GM19035 (cell line): Measurements from ENCODE around the gene LRRC27.

Source experiments
- ATAC-seq: cut with Tn5 transposase; IDR thresholded peaks from one replicate; pipeline ENCODE4 v1.9.1; 2021; ENCODE audit not compliant: unreplicated experiment

The LRRC27 gene

GRCh38 chr10:132301371-132302330 lies 30.3 kb upstream of the LRRC27 start:
- no peak for ATAC-seq

- no peak for ATAC-seq
These were observed 29.3 kb upstream of the LRRC27 start for GRCh38 chr10:132302421-132303310.

DNA sequence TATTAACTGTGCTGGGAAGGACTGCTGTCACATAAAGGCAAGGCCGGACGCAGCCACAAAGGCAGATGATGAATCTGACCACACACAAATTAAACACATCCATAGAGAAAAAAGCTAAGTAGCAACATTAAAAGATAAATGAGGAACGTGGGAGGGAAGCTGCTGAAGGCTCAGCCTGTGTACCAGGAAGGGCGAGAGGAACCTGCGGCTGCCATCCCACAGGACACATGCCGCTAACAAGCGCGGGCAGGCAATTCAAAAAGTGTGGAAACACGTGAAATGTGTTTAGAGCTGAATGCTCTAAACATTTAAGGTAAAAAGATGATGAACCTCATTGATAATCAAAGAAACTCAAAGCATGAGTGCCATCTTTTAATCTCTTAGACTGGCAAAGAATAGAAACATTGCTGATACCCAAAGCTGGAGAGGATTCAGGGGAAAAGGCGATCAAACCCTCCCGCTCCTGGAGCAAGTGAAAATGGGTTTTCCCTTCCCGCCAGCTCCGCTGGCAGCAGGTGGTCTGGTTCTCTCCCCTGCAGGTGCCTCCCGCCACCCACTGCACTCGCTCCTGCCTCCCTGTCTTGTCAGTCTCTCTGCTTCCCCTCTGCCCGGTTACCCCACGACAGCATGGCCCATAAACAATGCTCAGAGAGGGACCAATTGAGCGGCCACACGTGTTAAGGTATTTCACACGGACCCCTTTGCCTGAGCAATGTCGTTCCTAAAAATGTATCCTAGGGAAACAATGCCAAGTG lies 28.5 kb upstream of the LRRC27 start:
- no peak for ATAC-seq

DNA sequence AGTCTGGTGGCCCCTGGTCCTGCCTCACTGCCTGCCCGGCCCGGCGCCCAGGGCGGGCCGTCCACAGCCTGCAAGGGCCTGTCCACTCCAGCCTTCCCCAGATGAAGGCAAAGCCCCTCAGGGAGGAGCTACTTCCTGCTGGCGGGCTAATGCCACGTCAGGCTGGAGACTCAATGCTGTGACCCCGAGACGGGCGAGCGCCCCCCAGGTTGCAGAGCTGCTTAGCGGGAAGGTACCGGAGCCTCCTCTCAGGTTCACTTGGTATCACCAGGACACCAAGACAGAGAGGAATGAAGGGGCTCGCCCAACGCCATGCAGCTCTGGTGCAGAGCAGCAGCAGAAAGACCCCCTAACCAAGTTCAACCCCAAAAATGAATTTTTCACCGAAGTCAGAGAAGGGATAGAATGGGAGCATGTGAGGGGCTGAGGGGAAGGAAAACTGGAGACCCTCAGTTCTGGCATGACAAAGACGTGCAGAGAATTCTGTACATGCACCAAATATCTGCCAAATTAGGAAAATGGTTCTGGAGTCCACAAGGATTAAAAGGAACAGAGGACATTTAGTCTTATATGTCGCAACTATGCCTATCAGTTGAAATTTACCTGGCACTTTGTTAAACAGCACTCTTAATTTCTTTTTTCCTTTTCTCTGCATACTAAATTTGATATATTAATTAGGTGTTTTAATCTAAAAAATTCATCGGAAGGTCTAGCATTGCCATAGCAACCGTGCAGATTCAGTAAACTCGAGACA lies 27.1 kb upstream of the LRRC27 start:
- no peak for ATAC-seq

DNA sequence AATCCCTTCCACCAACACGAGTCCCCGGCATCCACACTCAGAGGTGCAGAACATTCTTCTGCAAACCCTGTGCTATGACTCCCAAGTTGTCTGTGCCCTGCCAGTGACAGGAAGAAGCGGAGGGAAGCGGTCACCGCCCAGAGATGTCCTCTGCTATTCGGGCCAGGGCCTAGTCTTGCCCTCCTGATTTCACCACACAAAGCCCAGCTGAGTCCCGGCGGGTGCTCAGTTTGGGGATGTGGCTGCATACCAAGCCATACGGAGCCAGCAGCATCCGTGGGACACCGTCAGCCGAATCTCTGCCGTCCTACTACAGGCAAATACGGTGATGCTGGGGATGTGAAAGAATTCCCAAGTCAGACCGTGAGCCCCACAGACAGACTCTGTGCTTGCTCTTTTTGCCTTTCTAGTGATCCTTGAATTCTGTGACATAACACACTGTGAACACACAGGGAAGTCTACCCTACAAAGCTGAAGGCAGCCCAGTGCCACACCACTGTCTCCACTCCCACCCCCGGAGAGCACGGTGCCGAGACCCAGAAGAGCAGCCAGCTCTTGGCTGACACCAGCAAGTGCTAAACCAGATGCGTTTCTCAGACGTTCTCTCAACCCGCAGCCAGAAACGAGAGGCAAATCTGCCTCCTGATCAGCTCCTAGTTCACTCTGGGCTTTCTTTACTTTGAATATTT lies 26.2 kb upstream of the LRRC27 start:
- ATAC-seq = no peak

- ATAC-seq = no peak
These were observed 25.7 kb upstream of the LRRC27 start for GRCh38 chr10:132306343-132306685.

GRCh38 chr10:132306864-132307751 lies 24.9 kb upstream of the LRRC27 start:
- ATAC-seq = peak; percentile 32

- peak; percentile 76 for ATAC-seq
These were observed 24.0 kb upstream of the LRRC27 start, which contains the start of gene STK32C for GRCh38 chr10:132307823-132308586. Gene STK32C, minus strand, starts transcription at chr10:132307950. Its CDS starts 117 bp downstream, at chr10:132307833.

- ATAC-seq = no peak
These were observed 23.2 kb upstream of the LRRC27 start for GRCh38 chr10:132308587-132309470.

GRCh38 chr10:132309471-132309865 lies 22.5 kb upstream of the LRRC27 start:
- ATAC-seq = no peak

DNA sequence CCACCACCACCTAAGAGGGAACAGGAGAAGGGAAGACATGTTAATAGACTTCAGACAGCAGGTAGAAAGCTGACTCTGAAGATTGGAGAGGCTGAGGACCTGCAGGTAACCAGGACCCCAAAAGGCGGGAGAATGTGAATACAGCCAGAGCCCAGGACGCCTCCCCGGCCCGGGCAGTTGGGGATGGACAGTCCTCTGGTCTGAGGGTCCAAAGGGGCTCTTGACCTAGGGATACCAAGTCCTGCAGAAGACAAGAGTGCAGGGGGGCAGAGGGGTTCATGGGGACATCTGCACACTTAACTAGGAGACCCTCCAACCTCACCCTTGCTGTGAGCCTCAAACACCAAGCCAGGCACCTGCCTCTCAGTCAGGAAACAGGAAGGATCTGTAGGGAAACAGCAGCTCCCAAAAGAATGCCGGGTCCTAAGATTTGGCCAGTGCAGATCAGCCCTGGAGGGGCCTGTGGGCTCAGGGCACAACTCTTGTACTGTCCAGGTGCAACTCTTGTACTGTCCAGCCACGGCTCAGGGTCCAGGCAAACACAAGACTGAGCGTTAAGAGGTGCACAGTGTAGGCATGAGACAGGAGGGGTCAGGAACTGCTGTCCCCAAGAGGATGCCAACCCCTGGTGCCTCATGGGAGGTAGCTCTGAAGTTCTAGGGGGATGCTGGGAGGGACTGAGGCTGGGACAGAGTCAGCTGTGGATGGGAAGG lies 22.0 kb upstream of the LRRC27 start:
- no peak for ATAC-seq

- ATAC-seq = no peak
These were observed 21.2 kb upstream of the LRRC27 start for GRCh38 chr10:132310701-132311337.

DNA sequence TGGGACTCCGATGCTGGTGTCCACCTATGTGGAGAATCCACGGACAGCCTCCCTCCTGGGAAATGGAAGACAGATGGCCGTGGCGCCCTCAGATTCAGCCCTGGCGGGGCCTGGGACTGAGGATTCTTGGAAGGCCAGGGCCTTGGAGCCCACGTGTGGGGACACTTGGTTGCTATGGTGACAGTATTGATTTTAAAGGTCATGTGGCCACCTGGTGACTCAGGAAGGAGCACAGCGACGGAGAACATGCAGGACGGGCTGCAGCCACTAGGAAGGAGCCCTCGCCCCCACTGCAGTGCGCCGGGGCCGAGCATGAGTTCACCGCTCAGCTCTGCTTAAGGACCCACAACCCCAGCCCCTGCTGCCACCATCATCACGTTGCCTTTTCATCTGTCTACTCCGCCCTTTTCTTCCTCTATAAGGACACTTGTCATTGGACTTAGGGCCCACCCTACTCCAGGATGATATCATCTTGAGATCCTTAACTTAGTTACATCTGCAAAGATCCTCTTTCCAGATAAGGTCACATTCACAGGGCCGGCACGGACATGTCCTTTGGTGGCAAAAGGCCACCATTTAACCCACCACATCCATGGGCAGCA lies 20.6 kb upstream of the LRRC27 start:
- ATAC-seq = no peak

GRCh38 chr10:132313305-132313704 lies 18.7 kb upstream of the LRRC27 start:
- no peak for ATAC-seq

GRCh38 chr10:132313865-132314264 lies 18.1 kb upstream of the LRRC27 start:
- no peak for ATAC-seq
